Vagina (tissue), 2 donors: Measurements from ENCODE around the gene PMIS2. TPM values are rescaled to one million over a fixed set of nuclear protein-coding genes. Genes with fewer than 3 reads are reported as not detected.

ENCODE experiments used
- DNase-seq, 2 donors: peaks; one replicate each; pipeline ENCODE4 v3.0.0-alpha.2; 2017; ENCODE audit errors: extremely low spot score in 2 of 2
- H3K27ac ChIP-seq: fragments of 200-600 bp; sonication (generic); one replicate; pipeline ENCODE4 v1.5.1; 2019
- H3K27me3 ChIP-seq: fragments of 200-600 bp; sonication (generic); one replicate; pipeline ENCODE4 v1.5.1; 2019
- H3K36me3 ChIP-seq, 2 donors: fragments of 200-600 bp; sonication (generic); one replicate each; pipeline ENCODE4 v1.5.1; 2017 to 2019
- H3K4me1 ChIP-seq: fragments of 200-600 bp; sonication (generic); one replicate; pipeline ENCODE4 v1.5.1; 2019
- H3K4me3 ChIP-seq, 2 donors: fragments of 200-600 bp; sonication (generic); 1 replicate in 1 of 2; 2 replicates in 1 of 2; pipeline ENCODE4 v1.5.1; 2016 to 2019
- H3K9me3 ChIP-seq: fragments of 200-600 bp; sonication (generic); one replicate; pipeline ENCODE4 v1.5.1; 2019
- POLR2A ChIP-seq, 2 donors: fragments of 450-650 bp; IDR thresholded peaks; one replicate each; pipeline ENCODE4 v1.6.1; 2017; ENCODE audit warnings: antibody characterized with exemption in 2 of 2, mild to moderate bottlenecking in 2 of 2, moderate library complexity in 2 of 2
- POLR2AphosphoS5 ChIP-seq, 2 donors: sonication (generic); formaldehyde crosslinking; IDR thresholded peaks; one replicate each; pipeline ENCODE4 v1.9.0; 2017; ENCODE audit warnings: antibody characterized with exemption in 2 of 2, mild to moderate bottlenecking in 2 of 2, low read depth in 1 of 2; ENCODE audit not compliant: insufficient read depth in 1 of 2
- intact Hi-C: fragments of 100-400 bp; cut with DNase I; formaldehyde crosslinking; loops from one replicate; pipeline ENCODE4 v1.15.1; 2023
- total RNA-seq: library from RNA; depleted of rRNA; stranded (reverse); fragments of >200 nt; gene quantifications from one replicate; pipeline ENCODE4 v1.2.3, GENCODE V29; 2016
- TF ChIP-seq, protein P1 (sequence below), 3 experiments: fragments of 450-650 bp in 2 of 3; fragments of 200-600 bp in 1 of 3; sonication (generic) in 1 of 3; IDR thresholded peaks; one replicate each; pipeline ENCODE4 v1.5.1; 2017 to 2019; ENCODE audit warnings: antibody characterized with exemption in 3 of 3, mild to moderate bottlenecking in 2 of 3, moderate library complexity in 2 of 3

The PMIS2 gene
- total RNA-seq, 1 donor from 2014 or later = not detected

DNA sequence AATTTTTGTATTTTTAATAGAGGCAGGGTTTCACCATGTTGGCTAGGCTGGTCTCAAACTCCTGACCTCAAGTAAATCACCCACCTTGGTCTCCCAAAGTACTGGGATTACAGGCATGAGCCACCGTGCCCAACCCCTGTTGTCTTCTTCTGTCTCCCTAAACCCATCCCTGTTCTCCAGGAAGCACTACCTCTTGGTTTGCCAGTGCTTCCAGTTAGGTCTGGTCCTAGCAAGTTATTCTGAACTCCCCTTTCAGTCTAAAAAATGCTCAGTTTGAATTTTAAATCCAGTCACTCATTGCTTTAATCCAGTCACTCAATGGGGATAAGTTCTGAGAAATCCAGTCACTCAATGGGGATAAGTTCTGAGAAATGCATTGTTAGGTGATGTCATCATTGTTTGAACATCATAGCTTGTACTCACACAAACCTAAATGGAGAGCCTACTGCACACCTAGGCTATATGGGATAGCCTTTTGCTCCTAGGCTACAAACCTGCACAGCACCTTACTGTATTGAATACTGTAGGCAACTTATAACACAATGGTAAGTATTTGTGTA lies 14.5 kb upstream of the PMIS2 start:
- Histone ChIP-seq H3K27ac (no peak overlapping the region), H3K4me1 (no peaks in the 10 kb centered on the region), H3K4me3 (no peak overlapping the region), H3K9me3 (peaks cover 2% of the 10 kb centered on the region), H3K36me3 (no peaks in the 10 kb centered on the region), H3K27me3 (no peaks in the 10 kb centered on the region)
- TF ChIP-seq POLR2AphosphoS5 (IDR thresholded peaks at IDR 0.05; ENCODE audit: insufficient read depth in 1 of 2, low read depth in 1 of 2) (no peak), POLR2A (IDR thresholded peaks at IDR 0.05) (no peak)
- TF ChIP-seq, protein P1, sequence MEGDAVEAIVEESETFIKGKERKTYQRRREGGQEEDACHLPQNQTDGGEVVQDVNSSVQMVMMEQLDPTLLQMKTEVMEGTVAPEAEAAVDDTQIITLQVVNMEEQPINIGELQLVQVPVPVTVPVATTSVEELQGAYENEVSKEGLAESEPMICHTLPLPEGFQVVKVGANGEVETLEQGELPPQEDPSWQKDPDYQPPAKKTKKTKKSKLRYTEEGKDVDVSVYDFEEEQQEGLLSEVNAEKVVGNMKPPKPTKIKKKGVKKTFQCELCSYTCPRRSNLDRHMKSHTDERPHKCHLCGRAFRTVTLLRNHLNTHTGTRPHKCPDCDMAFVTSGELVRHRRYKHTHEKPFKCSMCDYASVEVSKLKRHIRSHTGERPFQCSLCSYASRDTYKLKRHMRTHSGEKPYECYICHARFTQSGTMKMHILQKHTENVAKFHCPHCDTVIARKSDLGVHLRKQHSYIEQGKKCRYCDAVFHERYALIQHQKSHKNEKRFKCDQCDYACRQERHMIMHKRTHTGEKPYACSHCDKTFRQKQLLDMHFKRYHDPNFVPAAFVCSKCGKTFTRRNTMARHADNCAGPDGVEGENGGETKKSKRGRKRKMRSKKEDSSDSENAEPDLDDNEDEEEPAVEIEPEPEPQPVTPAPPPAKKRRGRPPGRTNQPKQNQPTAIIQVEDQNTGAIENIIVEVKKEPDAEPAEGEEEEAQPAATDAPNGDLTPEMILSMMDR (IDR thresholded peaks at IDR 0.05) = no peak
- intact Hi-C loops = no loop called here
- DNase-seq = no peak

DNA sequence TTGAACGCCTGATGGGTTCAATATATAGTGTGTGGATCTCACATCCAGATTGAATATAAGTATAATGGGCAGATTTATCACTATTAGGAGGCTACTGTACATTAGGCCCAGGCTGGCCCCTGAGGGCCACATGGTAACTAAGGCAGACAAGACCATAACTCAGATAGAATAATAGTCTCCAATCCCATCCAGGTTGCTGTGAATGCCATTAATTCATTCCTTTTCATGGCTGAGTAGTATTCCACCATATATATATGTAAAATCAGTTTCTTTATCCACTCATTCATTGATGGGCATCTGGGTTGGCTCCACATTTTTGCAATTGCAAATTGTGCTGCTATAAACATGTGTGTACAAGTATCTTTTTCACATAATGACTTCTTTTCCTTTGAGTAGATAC lies 8.1 kb upstream of the PMIS2 start:
- intact Hi-C loops = no loop called here
- Histone ChIP-seq H3K4me1 (no peaks in the 10 kb centered on the region), H3K27ac (no peak overlapping the region), H3K36me3 (no peaks in the 10 kb centered on the region), H3K27me3 (no peaks in the 10 kb centered on the region), H3K9me3 (peaks cover 7% of the 10 kb centered on the region), H3K4me3 (no peak overlapping the region)
- TF ChIP-seq POLR2AphosphoS5 (IDR thresholded peaks at IDR 0.05; ENCODE audit: insufficient read depth in 1 of 2, low read depth in 1 of 2) (no peak), POLR2A (IDR thresholded peaks at IDR 0.05) (no peak)
- TF ChIP-seq, protein P1 (IDR thresholded peaks at IDR 0.05) = no peak
- DNase-seq = no peak

DNA sequence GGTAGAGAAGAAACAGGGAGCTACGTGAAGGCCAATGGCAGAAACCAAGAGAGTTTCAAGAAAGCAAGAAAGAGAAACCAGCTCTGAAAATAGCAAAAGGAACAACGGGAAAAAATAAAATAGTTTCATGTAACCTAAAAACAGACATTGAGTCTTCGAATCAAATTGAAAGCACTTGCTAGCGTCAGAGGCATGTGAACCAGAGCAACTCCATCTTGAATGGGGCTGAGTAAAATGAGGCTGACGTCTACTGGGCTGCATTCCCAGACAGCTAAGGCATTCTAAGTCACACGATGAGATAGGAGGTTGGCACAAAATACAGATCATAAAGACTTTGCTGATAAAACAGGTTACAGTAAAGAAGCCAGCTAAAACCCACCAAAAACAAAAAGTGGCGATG lies 7.3 kb upstream of the PMIS2 start:
- TF ChIP-seq POLR2AphosphoS5 (IDR thresholded peaks at IDR 0.05; ENCODE audit: insufficient read depth in 1 of 2, low read depth in 1 of 2) = no peak
- TF ChIP-seq, protein P1 (IDR thresholded peaks at IDR 0.05) = no peak
- no peak for TF ChIP-seq POLR2A (IDR thresholded peaks at IDR 0.05)
- intact Hi-C loops = no loop called here
- no peaks in the 10 kb centered on the region for H3K36me3 ChIP-seq
- H3K4me1 ChIP-seq = no peaks in the 10 kb centered on the region
- H3K9me3 ChIP-seq = peaks cover 7% of the 10 kb centered on the region
- no peaks in the 10 kb centered on the region for H3K27me3 ChIP-seq
- no peak overlapping the region for H3K4me3 ChIP-seq
- no peak for DNase-seq
- H3K27ac ChIP-seq = no peak overlapping the region

DNA sequence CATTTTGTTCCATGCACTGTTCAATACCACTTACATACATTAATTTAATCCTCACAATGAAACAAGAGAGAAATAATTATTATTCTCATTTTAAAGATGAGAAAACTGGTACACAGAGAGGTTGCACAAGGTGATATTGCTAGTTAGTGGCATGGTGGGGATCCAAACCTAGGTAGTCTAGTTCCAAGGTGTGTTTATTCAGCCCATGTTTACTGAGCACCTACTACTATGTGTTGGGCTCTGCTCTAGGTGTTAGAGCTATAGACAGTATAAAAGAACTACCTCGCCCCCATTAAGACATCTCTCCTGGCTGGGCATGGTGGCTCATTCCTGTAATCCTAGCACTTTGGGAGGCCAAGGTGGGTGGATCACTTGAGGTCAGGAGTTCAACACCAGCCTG lies 3.2 kb upstream of the PMIS2 start:
- H3K27ac ChIP-seq = no peak overlapping the region
- DNase-seq = no peak
- intact Hi-C loops = no loop called here
- TF ChIP-seq, protein P1 (IDR thresholded peaks at IDR 0.05) = no peak
- TF ChIP-seq POLR2A (IDR thresholded peaks at IDR 0.05) = no peak
- TF ChIP-seq POLR2AphosphoS5 (IDR thresholded peaks at IDR 0.05; ENCODE audit: insufficient read depth in 1 of 2, low read depth in 1 of 2) = no peak
- H3K36me3 ChIP-seq = no peaks in the 10 kb centered on the region
- no peaks in the 10 kb centered on the region for H3K4me1 ChIP-seq
- no peaks in the 10 kb centered on the region for H3K27me3 ChIP-seq
- no peaks in the 10 kb centered on the region for H3K9me3 ChIP-seq
- no peak overlapping the region for H3K4me3 ChIP-seq

DNA sequence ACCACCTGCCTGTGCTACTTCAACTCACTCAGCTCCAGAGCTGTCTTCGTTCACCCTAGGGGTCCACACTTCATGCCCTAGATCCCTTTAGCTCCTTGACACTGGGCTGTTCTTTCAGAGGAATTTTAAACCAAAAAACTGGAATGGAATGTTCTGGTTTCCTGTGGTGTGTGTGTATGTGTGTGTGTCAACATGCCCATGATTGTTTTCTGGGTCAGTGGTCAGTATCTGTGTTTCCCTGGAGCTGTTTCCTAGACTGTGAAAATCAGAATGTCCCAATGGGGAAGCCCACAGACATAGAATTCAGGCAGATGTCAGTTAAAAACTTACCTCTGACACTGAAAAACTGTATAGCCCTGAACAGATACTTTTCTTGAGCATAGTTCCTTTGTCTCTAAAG lies 1.3 kb downstream of the PMIS2 start:
- H3K36me3 ChIP-seq = no peaks in the 10 kb centered on the region
- no peak for DNase-seq
- no peak overlapping the region for H3K4me3 ChIP-seq
- no peak overlapping the region for H3K27ac ChIP-seq
- no peaks in the 10 kb centered on the region for H3K27me3 ChIP-seq
- H3K9me3 ChIP-seq = no peaks in the 10 kb centered on the region
- intact Hi-C loops = no loop called here
- TF ChIP-seq POLR2A (IDR thresholded peaks at IDR 0.05) = no peak
- no peak for TF ChIP-seq POLR2AphosphoS5 (IDR thresholded peaks at IDR 0.05; ENCODE audit: insufficient read depth in 1 of 2, low read depth in 1 of 2)
- TF ChIP-seq, protein P1 (IDR thresholded peaks at IDR 0.05) = no peak
- no peaks in the 10 kb centered on the region for H3K4me1 ChIP-seq
